Measurements from ENCODE around the gene DYNC1H1.
"Not testable (repeated sequence)": the region's sequence is repeated elsewhere in the genome, so short reads cannot be mapped to it uniquely, and the experiment has no call there.

Gene DYNC1H1

DNA sequence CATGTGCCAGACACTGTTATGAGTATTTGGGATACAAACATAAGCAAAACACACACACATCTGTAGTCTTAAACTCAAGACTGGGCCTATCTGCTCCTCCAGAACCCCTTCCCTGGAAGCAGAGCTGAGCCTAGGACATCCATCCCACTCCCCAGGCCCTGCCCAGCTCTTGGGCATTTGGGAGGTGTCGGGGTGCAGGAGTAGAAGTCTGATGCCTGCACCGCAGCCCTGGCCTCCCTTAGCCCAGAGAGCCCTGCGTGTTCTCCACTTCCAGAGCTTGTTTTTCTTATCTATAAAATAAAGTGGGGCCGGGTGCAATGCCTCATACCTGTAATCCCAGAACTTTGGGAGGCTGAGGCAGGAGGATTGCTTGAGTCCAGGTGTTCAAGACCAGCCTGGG lies 110.8 kb downstream of the DYNC1H1 start:
- no peak for DNase-seq

DNA sequence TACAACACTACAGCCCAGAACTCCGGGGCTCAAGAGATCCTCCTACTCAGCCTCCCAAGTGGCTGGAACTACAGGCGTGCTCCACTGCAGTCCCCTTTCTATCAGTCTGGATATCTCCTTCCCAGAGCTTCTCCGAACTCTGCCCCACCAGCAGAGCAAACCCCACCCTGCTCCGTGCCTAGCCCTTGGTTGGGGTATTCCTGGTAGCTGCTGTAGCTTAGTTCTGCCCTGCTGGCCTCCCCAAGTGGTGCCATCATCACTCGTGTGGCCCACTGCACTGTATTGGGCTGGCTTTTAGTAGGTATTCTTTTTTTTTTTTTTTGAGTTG lies 113.0 kb downstream of the DYNC1H1 start:
- no peak for DNase-seq

DNA sequence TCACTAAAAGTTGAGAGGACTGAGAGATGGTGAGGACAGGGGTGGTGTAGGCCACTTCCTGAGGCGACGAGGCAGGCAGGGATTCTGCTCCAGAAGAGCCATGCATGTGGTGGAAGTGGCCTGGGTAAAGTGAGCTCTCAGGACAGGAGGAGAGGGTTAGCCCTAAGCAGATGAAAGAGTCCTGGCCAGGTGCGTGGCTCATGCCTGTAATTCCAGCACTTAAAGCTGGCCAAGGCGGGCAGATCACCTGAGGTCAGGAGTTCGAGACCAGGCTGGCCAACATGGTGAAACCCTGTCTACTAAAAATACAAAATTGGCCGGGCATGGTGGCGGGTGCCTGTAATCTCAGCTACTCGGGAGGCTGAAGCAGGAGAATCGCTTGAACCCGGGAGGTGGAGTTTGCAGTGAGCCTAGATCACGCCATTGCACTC lies 114.0 kb downstream of the DYNC1H1 start:
- DNase-seq = not testable (repeated sequence)

DNA sequence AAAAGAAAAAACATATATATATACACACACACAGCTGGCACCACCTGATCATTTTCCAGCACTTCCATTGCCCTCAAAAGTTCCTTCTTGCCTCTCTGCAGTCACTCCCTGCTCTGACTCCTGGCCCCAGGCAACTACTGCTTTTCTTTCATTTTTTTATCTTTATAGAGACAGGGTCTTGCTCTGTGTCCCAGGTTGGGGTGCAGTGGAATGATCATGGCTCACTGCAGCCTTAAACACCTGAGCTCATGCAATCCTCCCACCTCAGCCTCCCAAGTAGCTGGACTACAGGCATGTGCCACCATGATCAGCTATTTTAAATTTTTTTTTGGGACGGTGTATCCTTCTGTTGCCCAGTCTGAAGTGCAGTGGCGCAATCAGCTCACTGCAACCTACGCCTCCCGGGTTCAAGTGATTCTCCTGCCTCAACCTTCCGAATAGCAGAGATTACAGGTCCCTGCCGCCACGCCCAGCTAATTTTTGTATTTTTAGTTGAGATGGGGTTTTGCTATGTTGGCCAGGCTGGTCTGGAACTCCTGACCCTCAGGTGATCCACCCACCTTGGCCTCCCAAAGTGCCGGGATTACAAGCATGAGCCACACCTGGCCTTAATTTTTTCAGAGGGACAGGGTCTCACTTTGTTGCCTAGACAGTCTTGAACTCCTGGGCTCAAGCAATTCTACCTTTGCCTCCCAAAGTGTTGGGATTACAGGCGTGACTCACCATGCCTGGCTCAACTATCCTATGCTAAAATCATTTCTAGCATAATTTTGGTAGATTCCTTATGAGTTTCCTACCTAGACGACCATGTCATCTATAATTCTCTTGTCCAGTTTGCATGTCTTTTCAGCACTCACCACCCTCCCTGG lies 114.7 kb downstream of the DYNC1H1 start:
- DNase-seq = no peak

DNA sequence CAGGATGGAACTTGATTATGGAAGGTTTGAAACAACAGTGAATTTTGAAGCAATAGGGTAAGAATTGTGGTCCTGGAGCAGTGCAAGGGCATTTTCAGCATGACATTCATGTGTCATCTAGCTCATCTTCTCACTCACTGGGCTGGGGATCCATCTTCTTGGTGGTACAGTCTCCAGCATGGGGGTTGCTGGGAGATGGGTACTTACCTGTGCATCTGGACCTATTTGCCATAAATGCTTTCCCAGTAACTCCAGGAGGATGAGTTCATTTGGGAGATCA lies 115.3 kb downstream of the DYNC1H1 start:
- DNase-seq = no peak

DNA sequence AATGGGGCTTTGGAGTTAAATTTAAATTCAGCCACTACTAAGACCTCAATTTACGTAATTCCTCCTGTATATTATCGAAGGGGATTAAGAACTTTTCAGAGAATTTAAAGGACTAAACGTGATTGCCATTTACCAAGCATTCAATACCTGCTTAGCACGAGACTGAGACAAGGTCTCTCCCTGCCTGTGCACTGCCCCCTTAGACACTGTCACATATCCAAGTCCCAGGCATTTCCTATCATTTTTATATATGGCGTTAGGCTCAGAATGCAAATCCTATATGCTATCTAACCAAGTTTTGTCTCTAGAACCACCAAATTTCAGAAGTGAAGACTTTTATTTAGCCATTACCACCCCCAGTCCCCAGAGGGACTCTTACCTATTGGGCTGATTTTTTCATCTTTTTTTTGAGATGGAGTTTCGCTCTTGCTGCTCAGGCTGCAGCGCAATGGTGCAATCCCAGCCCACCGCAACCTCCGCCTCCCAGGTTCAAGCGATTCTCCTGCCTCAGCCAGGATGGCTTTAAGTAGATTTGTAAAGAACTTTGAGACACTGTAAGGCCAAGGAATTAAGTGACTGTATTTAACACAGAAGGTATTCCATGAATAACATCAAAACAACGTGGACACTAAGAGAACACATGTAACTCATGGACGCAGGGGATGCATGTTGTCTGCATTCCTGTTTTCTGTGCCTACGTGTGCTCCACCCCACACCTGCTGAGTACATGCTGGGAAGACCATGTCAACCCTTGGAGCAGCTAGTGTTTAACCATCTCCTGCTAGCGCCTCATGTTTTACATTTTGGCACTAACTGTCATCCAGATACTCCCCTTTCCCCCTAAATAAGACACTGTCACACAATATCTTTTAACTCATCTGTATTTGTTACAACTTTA lies 116.1 kb downstream of the DYNC1H1 start:
- DNase-seq = no peak

DNA sequence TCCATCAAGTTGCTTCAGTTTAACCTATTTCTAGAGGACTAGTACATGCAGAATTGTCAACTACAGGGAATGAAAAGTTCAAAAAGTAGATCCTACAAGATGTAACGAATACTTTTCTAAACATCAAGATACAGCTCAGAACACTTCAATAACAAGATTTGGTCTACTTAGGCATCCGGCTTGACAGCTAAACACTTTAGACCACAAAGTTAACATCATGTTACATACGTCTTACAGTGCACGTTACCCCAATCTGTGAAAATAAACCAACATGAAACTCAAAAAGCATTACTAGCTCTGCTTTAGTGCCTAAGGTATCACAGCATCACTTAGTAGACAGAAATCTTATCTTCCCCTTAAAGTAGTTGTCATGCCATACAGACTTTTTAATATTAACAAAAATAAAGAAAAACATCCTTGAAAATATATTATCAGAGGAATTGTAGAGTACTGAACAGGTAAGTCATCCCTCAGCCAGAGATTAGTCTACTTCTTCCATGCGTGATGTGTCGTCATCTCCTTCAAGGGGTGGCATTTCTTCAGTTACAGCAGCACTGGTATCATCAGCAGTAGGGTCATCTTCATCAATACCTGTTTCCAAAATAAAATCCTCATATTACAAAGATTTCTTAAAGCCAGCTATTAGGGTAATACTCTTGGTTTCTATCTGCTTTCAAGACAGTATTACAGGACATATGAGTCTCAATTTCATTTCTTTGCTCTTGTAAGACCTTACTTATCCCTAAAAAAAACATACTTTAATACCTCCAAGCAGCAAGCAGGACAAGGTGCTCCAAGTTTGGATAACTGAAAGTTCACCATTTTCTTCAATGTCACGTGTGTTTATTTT lies 117.1 kb downstream of the DYNC1H1 start:
- no peak for DNase-seq

DNA sequence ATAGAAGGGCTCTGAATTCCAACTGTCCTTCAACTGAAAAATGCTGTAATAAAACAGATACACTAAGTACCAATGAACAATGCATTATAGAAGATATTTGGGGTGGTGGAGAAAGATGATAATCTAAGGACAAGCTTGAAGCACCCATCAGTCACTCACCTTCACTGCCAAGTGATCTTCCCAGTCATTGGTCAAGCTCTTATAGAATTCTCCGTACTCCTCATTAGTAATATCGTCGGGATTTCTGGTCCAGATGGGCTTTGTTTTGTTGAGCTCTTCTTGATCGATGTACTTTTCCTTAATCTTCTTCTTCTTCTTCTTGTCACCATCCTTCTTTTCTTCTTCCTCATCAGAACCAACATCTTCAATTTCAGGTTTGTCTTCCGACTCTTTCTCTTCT lies 120.1 kb downstream of the DYNC1H1 start:
- not testable (repeated sequence) for DNase-seq

DNA sequence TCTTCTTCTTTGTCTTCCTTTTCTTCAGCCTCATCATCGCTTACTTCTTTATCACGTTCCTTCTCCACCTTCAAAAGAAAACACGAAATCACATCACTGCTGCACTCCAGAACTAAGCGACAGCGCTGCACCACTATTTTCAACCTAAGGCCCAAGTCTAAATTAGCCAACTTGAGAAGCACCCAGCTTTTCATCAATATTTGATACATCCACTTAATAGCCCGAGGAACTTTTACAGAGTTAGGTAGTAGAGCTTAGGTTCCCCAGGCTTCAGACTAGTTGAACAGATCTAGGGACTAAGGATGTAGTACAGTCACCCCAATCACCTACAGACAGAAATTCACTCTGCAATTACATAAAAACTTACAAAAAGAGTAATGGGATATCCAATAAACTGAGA lies 120.6 kb downstream of the DYNC1H1 start:
- DNase-seq = no peak

DNA sequence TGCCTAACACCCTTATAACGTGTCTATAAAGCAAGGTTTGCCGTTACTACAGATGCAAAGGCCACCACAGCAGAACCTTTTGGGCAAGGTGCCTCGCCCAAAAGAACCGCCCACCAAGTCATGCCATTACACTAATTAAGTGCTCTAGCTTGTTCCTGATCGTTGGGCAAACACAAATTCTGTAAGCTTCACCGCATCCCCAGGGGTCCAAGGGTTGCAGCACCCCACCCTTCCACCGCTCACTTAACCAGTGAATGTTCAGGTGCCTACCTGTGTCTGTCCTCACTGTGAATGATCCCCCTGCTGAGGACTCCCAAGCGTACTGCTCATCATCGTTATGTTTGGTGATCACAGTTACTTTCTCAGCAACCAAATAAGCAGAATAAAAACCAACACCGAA lies 121.1 kb downstream of the DYNC1H1 start:
- no peak for DNase-seq

DNA sequence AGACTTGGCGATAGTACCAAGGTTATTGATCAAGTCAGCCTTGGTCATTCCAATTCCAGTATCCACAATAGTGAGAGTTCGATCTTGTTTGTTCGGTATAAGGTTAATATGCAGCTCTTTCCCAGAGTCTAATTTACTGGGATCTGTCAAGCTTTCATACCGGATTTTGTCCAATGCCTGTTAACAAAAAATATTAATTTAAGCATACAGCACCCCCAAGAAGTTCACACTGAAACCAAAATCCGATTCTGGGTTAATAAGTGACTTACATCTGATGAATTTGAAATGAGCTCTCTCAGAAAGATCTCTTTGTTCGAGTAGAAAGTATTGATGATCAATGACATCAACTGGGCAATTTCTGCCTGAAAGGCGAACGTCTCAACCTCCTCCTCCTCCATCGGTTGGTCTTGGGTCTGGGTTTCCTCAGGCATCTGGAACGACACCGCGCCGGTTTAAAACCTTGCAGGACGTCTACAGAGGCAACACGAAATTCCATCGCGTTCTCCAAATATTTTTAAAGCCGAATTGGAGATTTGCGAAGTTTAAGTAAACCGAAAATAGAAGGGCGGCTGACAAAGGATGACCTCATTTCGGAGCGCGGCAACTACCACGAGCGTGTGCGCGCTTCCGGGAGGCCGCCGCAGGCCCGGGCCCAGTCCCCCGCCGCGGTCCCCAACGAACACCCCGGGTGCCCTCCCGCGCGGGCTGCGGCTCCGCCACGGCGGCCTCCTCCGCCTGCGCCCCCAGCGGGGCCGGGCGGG lies 121.8 kb downstream of the DYNC1H1 start:
- DNase-seq = no peak

DNA sequence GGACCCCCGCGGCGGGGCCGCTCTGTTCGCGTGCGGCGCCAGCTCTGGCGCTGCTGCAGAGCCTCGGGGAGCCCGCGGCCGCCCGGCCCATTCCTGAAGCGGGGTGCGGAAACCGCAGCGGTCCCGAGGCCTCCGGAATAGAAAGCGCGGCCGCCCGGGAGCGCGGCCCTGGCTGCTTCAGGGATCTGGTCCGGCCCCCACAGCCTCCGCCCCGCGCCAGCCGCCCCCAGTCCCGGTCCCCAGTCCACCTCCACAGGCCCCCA lies 122.3 kb downstream of the DYNC1H1 start:
- DNase-seq = no peak

DNA sequence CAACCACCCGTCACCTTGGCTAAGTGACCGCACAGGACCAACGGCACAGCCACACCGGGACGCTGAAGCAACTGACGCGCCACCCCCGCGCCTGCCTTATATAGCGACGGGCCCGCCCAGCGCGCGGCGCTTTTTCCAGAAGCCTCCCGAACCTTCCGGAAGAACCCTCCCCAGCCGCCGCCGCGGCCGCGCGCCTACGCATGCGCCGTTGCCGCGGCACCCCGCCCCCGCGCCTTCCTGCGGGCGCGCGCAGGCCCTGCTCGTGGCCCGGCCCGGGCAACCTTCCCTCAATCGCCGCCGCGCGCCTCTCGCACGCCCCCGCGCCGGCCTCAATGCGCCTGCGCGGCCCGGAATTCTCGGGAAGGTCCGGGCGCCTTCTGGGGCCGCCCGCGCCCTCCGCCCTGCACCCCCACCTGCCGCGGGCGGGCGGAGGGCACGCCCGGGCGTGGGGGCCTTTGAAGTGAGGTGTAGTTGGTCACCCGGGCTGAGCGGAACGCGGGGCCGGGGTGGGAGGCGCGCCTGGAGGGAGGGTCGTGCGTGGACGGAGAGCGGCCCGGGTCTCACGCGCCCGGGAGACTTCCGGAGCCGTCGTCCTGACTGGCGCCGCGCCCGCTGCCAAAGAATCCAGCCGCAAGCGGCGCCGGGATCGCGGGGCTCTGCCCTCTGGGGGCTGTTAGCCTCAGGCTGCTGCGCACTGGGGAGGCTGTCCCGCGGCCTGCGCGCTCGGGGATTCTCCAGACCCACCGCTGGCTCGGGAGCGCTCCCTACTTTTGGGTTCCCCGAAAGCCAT lies 122.8 kb downstream of the DYNC1H1 start, which contains the start of gene HSP90AA1:
HSP90AA1 (minus strand) TSS at position 73 of the 790 bp plus-strand sequence. CDS start 666 bp downstream, outside the sequence.
- peak; percentile 90 to 94 for DNase-seq

DNA sequence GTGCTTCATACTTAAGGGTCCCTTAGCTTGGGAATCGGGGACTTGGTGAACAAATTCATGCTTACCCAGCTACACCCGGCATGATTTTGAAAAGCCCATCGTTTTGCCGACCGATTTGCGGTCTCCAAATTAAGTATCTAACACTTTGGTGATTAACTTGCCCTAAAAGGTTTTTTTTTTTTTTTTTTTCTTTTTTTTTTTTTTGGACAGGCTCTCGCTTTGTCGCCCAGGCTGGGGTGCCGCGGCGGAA lies 123.3 kb downstream of the DYNC1H1 start:
- DNase-seq = no peak

DNA sequence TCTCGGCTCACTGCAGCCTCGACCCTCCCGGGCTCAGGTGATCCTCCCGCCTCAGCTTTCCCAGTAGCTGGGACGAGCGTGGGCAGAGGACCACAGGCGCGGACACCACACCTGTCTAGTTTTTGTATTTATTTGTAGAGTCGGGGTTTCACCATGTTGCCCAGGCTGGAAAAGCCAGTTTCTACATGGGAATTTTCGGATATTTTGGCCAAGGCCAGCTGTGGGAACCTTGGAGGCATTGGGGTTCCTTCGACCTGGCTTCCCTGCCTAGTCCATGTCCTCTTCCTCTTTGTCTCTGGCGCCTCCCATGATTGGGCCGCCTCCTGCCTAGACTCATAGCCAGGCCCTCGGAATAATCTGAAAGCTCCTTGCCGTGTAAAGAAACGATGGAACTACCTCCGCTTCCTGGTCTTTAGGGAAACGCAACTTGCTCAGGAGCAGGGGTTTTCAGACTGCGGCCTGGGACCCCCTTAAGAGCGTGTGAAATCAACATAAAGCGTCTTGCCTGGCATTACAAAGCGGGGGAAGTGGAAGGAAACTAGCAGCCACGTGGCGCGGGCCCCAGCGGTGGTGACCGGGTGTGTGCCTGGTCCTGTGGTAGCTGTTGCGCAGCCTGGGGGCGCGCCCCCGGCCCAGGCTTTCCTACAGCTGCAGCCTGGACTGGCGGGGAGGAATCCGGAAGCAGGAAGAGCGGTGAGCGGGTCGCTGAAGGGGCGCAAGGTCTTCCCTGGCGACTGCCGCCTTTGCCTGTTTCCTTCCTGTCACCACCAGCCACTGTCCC lies 123.8 kb downstream of the DYNC1H1 start:
- DNase-seq = no peak

DNA sequence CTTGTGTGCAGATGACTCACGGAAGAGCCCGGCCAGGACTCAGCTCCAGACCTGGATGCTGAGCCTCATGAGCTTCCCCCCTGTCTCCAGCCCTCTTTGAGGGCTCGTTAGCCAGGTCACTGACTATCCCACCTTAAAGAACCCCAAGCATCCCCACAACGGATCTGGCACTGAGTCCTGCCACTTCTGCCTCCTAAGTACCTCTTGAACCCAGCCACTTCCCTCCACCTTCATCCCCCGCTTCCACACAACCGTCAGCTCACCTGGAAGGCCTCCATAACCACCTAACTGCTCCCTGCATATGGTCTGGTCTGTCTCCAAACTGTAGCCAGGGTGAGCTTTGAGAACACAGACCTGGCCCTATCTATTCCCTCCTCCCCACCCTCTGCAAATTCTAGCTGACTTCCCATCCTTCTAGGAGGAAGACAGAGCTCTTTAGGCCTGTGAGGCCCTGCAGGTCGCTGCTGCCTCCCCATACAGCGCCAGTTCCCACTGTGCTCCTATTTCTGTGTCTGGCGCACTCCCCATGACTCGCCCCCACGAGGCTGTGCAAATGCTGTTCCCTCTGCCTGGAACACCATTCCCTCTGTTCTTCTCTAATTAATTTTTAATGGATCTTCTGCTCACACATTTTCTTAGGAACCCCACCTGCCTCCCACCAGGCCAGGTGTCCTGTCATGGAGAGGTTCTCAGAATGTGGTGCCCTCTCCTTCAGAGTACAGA lies 125.4 kb downstream of the DYNC1H1 start:
- DNase-seq = no peak

DNA sequence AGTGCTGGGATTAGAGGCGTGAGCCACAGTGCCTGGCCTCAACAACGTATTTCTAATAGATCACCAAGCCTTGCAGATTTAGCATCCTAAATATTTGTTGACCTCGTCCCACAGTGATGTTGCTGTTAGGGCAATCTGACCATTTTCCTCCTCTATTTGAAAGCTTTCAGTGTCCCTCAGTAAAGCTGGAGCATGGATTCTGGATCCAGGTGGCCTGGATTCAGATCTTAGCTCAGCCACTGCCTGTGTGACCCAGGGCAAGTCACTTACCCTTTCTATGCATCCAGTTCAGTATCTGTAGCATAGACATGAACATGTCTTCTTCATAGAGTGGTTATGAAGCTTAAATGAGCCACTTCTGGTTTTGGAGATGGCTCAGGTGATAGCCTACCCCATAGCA lies 126.3 kb downstream of the DYNC1H1 start:
- DNase-seq = no peak

DNA sequence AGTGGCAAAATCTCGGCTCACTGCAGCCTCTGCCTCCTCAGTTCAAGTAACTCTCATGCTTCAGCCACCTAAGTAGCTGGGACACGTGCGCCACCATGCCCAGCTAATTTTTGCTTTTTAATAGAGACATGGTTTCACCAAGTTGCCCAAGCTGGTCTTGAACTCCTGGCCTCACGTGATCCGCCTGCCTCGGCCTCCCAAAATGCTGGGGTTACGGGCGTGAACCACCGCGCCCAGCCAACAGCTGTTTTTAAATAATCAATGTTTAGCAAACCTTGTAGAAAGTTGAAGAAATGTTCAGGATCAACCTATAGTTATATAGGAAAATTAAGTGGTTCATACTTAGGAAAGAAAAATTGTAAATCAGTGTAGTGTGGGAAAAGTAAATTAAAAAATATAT lies 128.4 kb downstream of the DYNC1H1 start:
- DNase-seq = no peak

DNA sequence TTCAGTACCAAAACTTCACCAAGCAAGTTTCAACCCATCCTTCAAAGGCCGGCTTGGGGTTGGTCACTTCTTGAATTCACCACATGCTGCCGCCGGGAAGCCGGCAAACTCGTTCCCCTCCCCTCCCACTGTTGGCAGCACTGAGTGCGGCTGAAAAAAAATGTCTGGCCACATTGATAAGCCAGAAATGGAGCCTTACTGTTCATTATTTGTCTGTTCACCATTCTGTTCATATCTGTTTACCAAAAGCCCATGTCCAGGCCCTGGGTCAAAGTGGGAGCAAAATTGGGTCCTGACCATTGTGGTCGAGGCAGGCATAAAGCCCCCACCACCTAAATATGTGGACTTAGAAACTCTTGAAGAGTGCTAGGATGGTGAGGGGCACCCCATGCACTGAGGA lies 129.7 kb downstream of the DYNC1H1 start:
- no peak for DNase-seq

DNA sequence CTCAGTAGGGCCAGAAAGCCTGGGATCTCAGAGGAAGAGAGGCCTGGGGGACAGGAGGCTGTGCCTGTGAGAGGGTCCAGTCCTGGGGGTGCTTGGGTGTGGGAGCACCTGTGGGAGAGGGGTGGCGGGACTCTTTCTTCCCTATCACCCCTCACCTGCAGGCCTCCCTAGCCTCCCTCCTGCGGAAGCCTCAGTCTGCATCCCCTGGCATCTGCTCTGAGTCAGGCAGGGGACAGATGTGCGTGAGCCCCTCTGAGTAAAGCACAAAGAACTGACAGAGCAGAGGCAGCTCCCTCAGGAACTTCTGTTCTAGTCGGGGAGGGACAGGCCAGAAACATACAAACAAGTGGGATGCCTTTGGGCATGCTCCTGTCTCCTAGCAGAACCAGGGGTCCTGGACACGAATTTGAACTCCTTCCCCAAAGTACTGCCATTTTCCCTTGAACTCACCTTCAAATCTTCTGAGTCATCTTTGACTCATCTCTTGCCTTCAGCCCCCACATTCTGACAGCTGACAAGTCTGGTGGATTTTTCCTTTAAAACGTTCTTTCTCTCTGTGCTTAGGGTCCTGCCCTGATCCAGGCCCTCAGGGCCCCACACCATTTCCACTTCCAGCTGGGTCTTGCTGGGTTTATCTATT lies 131.0 kb downstream of the DYNC1H1 start:
- no peak for DNase-seq
